ENCODE results near the gene DICER1. TPM values are rescaled to one million over a fixed set of nuclear protein-coding genes. Genes with fewer than 3 reads are reported as not detected.

DICER1 gene
- total and polyA plus RNA-seq, 12 donors = 7.1 to 81.5 (median 32.1) TPM

- no peaks in the 10 kb centered on the region for H3K36me3 ChIP-seq (replicated peaks in 1 of 2)
- H3K27me3 ChIP-seq = no peaks in the 10 kb centered on the region
- H3K4me3 ChIP-seq = no peak overlapping the region
- intact Hi-C loops (cut with DNase I) = no loop called here
- H3K27ac ChIP-seq = peak overlapping the region in 1 of 5 donors; percentile 12
- no peak for DNase-seq
- peaks cover 3 to 15% of the 10 kb centered on the region in 2 donors for H3K4me1 ChIP-seq (replicated peaks in 1 of 2)
- 19 to 34% (median 26%) methylated on average over 2 of the region's 2 CpGs for WGBS, 4 donors
- no peak for TF ChIP-seq CTCF (IDR thresholded peaks at IDR 0.05)
- no peaks in the 10 kb centered on the region for H3K9me3 ChIP-seq (replicated peaks in 1 of 3)
These were observed 5.8 kb upstream of the DICER1 start for GRCh38 chr14:95163132-95163531.

- H3K9me3 ChIP-seq (replicated peaks in 1 of 3) = no peaks in the 10 kb centered on the region
- no peaks in the 10 kb centered on the region for H3K27me3 ChIP-seq
- no peak overlapping the region for H3K27ac ChIP-seq
- intact Hi-C loops (cut with DNase I) = no loop called here
- H3K4me3 ChIP-seq = no peak overlapping the region
- H3K36me3 ChIP-seq (replicated peaks in 1 of 2) = no peaks in the 10 kb centered on the region
- TF ChIP-seq POLR2A (IDR thresholded peaks at IDR 0.05) (no peak), CTCF (IDR thresholded peaks at IDR 0.05) (no peak)
- WGBS, 4 donors = 70 to 94% (median 87%) methylated on average over 2 of the region's 2 CpGs
- peaks cover 6 to 17% of the 10 kb centered on the region in 2 donors for H3K4me1 ChIP-seq (replicated peaks in 1 of 2)
- no peak for DNase-seq
These were observed 5.3 kb upstream of the DICER1 start for GRCh38 chr14:95162641-95163040.

DNA sequence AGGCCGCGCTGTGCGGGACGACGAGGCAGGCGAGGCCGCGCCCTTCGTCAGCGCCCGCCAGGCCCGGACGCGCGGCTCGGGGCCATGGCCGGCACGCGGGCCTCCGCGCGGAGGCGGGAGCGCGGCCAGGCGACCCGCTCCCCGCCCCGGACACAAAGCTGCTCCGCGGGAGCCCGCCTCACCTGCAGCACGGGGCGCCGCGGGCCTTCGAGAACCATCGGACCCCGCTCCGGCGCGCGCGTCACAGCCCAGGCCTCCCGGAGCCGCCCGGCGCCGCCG is 342 bp downstream of the DICER1 start:
- Histone ChIP-seq H3K27me3 (no peaks in the 10 kb centered on the region), H3K4me1 (replicated peaks in 1 of 2) (peaks cover 11 to 38% of the 10 kb centered on the region in 2 donors), H3K4me3 (peak overlapping the region in 3 of 4 donors; percentile 4 to 95 (median 79)), H3K36me3 (replicated peaks in 1 of 2) (no peaks in the 10 kb centered on the region), H3K9me3 (replicated peaks in 1 of 3) (no peaks in the 10 kb centered on the region), H3K27ac (peak overlapping the region; percentile 81 to 98 (median 86))
- intact Hi-C loops (cut with DNase I) = no loop called here
- DNase-seq = no peak
- 0% methylated on average over 27 to 50 of the region's 50 CpGs; no CpG with 5 or more reads in 2 of the 4 donors for WGBS, 4 donors
- TF ChIP-seq CTCF (IDR thresholded peaks at IDR 0.05) (no peak), POLR2A (IDR thresholded peaks at IDR 0.05) (no peak)

DNA sequence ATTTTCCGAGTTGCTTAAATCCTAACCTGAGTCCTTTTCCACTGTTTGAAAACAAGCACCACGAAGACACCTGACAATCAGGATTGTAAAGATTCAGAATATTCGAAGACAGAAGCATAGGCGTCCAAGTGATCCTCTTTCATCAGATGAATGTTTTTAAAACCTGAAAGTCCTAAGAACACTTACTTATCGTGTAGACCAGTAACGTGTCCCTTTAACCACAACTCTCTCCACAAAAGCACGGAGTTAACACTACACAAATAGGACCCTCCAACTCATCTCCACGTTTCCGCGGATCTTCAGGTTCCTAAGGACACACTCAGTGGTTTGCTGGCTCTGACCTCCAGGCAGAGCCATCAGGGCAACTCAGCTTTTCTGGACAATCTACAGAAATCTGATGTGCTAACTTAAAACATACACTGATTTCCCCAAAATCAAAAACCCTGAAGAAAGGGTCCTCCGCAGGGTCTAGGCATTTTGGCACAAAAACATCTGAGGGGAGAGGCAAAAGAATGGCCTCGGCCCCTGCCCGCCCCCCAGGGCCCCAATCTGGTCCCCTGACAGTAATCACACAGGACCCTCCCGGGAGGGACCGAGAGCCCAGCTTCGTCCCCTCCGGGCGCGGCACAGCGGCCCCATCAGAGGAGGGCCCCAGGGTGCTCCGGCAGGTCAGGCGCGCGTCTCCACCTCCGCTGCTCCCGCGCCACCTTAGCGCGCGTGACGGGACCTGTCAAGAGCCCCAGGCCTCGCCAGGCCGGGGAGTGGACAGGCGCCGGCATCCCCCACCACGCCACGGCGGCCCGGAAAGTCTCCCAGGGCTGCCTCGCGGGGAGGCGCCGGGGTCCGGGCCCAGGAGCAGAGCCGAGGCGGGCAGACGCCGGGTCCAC is 925 bp downstream of the DICER1 start:
- peaks cover 11 to 42% of the 10 kb centered on the region in 2 donors for H3K4me1 ChIP-seq (replicated peaks in 1 of 2)
- H3K27me3 ChIP-seq = no peaks in the 10 kb centered on the region
- no peaks in the 10 kb centered on the region for H3K36me3 ChIP-seq (replicated peaks in 1 of 2)
- H3K4me3 ChIP-seq = peak overlapping the region in 3 of 4 donors; percentile 40 to 95 (median 79)
- 2 to 6% (median 4%) methylated on average over 12 to 48 of the region's 48 CpGs for WGBS, 4 donors
- peak overlapping the region in 4 of 5 donors; percentile 86 to 98 (median 90) for H3K27ac ChIP-seq
- DNase-seq = peak in 6 of 7 donors; percentile 49 to 64 (median 54)
- intact Hi-C loops (cut with DNase I) = no loop called here
- no peaks in the 10 kb centered on the region for H3K9me3 ChIP-seq (replicated peaks in 1 of 3)
- TF ChIP-seq CTCF (IDR thresholded peaks at IDR 0.05) (no peak), POLR2A (IDR thresholded peaks at IDR 0.05) (no peak)

All from adrenal gland (tissue), 12 donors.